HuH-7 (cell line): ENCODE data around the gene GLT8D2.
"Not testable (repeated sequence)": the region's sequence is repeated elsewhere in the genome, so short reads cannot be mapped to it uniquely, and the experiment has no call there.

Experiments used
- DNase-seq: peaks from one replicate; pipeline ENCODE4 v3.0.0; 2011; ENCODE audit warnings: low spot score

GLT8D2 gene

GRCh38 chr12:104050436-104050835 is 449 bp upstream of the GLT8D2 start:
- DNase-seq: no peak

- no peak for DNase-seq
Measured at GRCh38 chr12:104049278-104049902, 597 bp downstream of the GLT8D2 start.

DNA sequence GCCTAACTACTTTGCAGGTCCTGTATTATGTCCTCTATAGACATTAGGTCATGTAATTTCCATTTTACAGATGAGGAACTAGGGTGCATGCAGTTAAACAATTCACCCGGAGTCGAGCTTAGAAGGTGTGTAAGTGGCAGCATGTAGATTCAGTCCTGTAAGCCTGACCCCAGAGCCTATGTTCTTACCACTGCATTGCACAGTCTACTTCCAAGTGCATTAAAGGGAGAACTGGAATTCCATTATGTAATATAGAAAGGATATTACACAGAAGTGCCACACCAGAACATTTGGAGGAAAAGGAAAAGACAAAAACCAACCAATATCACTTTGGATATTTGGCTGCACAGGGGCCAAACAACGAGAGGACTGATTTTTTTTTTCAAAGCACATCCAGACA is 1.2 kb downstream of the GLT8D2 start:
- DNase-seq: no peak

DNA sequence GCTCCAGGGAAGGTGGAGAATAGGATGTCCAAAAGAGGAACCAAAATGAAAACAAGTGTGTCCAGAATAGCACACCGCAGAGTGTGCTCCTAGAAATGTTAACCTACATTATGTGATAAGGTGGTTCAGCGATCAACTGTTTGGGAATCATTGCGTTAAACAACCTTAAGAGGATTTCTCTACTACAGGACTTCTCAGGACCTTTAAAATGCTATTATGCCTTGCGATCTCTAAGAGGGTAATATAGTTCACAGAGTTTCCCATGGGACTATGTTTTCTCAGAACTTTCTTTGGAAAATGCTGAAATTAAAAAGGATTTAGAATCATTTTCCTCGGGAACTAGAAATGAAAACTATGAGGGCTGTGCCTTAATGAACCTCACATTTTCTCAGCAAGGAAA is 1.8 kb downstream of the GLT8D2 start:
- no peak for DNase-seq

GRCh38 chr12:104046306-104046705 is 3.7 kb downstream of the GLT8D2 start:
- DNase-seq: no peak

DNA sequence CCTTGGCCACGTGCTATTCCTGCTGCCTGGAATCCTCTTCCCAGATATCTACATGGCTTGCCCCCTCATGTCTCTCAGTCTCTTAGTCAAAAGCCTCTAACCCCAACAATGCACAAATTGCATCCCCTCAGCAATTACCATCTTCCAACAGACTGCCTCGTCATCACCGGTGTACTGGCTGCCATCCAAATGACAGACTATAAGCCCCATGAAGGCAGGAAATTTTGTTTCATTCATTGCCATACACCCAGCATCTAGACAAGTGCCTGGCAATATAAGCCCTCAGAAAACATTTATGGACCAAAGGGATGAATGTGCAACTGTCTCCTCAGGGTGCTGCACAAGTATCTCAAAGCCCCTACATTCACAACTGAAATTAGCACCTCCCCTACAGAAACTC is 5.8 kb downstream of the GLT8D2 start:
- no peak for DNase-seq

GRCh38 chr12:104042580-104042979 is 7.4 kb downstream of the GLT8D2 start:
- DNase-seq: no peak

DNA sequence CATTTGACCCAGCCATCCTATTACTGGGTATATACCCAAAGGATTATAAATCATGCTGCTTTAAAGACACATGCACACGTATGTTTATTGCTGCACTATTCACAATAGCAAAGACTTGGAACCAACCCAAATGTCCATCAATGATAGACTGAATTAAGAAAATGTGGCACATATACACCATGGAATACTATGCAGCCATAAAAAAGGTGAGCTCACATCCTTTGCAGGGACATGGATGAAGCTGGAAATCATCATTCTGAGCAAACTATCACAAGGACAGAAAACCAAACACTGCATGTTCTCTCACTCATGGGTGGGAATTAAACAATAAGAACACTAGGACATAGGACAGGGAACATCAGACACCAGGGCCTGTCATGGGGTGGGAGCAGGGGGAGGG is 10.2 kb downstream of the GLT8D2 start:
- DNase-seq: not testable (repeated sequence)

GRCh38 chr12:104036143-104036542 is 13.8 kb downstream of the GLT8D2 start:
- DNase-seq: not testable (repeated sequence)

- not testable (repeated sequence) for DNase-seq
Measured at GRCh38 chr12:104030596-104030995, 19.4 kb downstream of the GLT8D2 start.

GRCh38 chr12:104026841-104027599 is 23.0 kb downstream of the GLT8D2 start:
- no peak for DNase-seq

DNA sequence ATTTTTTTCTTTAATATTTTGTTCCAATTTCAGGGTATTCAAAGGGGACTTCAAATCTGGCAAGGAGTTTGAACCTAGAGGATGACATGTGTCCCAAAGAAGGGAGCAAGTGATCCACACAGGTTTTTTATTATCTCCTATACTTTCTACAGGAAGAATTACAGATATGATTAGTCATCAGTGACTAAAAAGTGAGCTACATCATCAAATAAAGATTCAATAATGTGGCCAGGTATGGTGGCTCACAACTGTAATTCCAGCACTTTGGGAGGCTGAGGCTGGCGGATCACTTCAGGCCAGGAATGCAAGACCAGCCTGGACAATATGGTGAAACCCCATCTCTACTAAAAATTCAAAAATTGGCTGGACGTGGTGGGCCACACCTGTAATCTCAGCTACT is 24.2 kb downstream of the GLT8D2 start:
- DNase-seq: no peak

DNA sequence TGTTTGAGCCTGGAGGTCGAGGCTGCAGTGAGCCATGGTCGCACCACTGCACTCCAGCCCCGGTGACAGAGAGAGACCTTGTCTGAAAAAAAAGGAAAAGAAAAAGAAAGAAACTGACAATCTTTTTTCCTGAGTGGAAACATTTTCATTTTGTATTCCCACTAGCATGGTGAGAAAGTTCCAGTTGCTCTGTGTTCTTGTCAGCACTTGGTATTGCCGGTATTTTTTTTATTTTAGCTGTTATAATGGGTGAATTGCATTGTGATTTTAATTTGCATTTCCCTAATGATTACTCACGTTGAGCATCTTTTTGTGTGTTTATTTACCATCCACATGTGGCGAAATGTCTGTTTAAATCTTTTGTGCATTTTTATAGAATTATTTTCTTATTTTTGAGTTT is 25.6 kb downstream of the GLT8D2 start:
- DNase-seq: no peak

DNA sequence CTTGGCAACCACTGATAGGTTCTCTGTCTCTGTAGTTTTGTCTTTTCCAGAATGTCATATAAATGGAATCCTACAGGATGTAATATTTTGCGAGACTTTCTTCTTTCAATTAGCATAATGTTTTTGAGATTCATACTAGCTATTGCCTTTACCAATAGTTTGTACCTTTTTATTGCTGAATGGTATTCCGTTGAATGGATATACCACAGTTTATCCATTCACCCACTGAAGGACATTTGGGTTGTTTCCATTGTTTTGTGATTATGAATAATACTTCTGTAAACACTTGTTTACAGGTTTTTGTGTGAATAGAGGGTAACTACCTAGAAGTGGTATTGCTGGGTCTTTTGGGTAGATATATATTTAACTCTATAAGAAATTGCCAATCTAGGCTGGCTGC is 26.3 kb downstream of the GLT8D2 start:
- DNase-seq: no peak

DNA sequence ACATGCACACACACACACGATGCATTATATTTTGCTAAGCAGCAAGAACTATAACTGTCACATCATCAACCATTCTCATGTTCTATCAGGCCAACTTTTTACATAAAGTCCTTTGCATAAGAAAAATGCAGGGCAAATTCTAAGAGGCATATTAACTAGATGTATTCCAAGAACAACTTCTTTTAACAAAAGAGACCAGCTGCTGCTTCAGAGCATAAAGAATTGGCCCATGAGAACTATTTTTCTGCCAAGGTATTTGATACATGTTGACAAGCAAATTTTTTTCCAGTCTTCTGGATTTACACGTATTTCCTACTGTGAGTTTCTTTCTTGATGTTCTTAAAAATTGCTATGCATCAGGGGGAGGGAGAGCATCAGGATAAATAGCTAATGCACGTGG is 27.2 kb downstream of the GLT8D2 start:
- DNase-seq: no peak

- not testable (repeated sequence) for DNase-seq
Measured at GRCh38 chr12:104021862-104022261, 28.1 kb downstream of the GLT8D2 start.

GRCh38 chr12:104012331-104012730 is 37.7 kb downstream of the GLT8D2 start:
- no peak for DNase-seq

DNA sequence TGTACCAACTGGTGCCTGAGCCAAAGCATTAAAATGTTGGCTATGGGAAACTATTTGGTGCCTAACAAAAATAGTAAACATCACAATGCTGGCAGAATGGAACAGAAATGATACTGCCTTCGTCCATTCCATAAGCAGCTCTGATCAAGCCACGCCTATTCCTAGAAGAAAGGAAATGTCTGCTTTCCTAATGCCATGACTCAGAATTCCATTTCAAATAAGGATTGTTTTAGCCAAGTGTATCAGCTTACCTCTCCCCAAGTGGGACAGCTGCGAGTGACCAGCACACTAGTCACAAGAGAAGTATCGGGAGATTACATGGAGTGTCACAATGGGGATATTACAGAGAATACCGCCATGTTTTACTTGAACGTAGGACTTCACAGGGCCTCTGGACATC is 38.7 kb downstream of the GLT8D2 start:
- DNase-seq: no peak

DNA sequence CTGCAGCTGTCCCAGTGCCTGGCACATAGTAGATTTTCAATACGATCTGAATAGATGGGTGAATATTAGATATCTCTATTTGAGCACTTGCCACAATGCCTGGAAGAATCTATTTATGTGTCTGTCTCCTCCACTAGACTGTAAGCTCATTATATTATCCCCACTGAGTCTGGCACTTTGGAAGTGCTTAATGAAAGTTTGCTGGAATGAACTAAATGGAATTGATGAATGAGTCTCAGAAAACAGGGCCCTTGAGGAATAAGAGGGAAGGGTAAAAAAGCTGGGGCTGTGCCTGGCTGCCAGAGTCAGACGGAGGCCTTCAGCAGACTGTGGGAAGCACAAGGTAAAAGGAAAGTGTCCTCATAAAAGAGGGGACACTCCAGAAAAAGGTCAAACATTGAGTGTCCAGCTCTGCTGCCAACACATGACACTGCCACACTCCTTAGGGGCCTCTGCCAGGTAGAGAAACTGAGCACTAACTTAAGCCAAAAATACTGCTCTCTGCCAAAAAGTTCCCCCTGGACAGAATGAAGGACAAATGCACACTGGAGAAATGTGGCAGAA is 39.3 kb downstream of the GLT8D2 start:
- DNase-seq: no peak

DNA sequence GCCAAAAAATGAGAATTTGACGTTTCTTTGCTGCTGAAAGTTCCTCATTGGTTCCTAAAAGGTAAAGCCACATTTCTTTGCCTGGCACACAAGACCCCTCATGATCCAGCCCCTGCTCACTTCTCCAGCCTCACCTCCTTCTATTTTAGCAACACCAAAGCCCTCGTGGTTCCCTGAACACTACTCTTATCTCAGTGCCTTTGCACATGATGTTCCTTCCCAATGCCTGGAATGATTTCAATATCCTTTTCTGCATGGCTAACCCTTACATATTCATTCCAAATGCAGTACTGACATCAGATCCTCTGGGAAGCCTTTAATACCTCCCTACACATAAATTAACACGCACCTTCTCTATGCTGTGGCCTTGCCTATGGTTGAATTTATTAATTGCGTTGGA is 39.9 kb downstream of the GLT8D2 start:
- no peak for DNase-seq

GRCh38 chr12:104006929-104007328 is 43.1 kb downstream of the GLT8D2 start:
- no peak for DNase-seq

DNA sequence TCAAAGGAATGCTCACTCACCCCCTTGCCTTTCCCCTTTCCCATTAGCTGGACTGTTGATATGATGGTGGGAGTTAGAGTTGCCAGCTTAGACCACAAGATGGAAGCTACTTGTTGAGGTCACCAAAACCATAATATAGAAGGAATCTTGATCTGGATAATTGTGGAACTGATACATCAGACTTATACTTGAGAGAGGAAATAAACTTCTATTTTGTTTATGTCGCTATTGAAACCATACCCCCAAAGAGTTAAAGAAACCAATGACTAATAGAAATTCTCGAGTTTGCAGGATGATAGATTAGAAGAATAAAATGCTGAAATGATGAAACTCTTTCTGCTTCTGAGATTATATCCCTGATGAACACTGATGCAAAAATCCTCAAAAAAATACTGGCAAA is 46.4 kb downstream of the GLT8D2 start:
- DNase-seq: no peak

DNA sequence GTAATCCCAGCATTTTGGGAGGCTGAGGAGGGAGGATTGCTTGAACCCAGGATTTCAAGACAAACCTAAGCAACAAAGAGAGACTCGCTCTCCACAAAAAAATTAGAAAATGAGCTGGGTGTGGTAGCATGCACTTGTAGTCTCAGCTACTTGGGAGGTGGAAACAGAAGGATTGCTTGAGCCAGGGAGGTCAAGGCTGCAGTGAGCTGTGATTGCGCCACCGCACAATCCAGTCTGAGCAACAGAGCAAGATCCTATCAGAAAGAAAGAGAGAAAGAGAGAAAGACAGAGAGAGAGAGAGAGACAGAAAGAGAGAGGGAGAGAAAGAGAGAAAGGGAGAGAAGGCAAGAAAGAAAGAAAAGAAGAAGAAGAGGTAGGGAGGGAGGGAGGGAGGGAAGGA is 47.3 kb downstream of the GLT8D2 start:
- no peak for DNase-seq
